Heart left ventricle (tissue), 16 donors: ENCODE results near the gene LSR. TPM values are rescaled to one million over a fixed set of nuclear protein-coding genes. Genes with fewer than 3 reads are reported as not detected.

Experiments used
- ATAC-seq, 4 donors: fragments of 200-7000 bp; cut with Tn5 transposase; one replicate each; pipeline ENCODE4 v1.9.1; 2020 to 2022; ENCODE audit warnings: moderate library complexity in 4 of 4, mild to moderate bottlenecking in 3 of 4, moderate number of reproducible peaks in 1 of 4
- DNase-seq, 5 donors: peaks; one replicate each; pipeline ENCODE4 v3.0.0-alpha.2; 2020
- H3K27ac ChIP-seq, 12 donors: fragments of 200-600 bp; sonication (generic) in 4 of 12; one replicate each; pipeline versions ENCODE4 v1.5.0 to v1.8.0; 2016 to 2022; ENCODE audit warnings: mild to moderate bottlenecking in 2 of 12
- H3K27me3 ChIP-seq, 9 donors: fragments of 200-600 bp; sonication (generic) in 2 of 9; one replicate each; pipeline versions ENCODE4 v1.5.1 to v1.8.0; 2016 to 2022; ENCODE audit warnings: mild to moderate bottlenecking in 3 of 9
- H3K36me3 ChIP-seq, 9 donors: fragments of 200-600 bp; sonication (generic) in 2 of 9; one replicate each; pipeline versions ENCODE4 v1.5.0 to v1.8.0; 2018 to 2022; ENCODE audit warnings: mild to moderate bottlenecking in 2 of 9
- H3K4me1 ChIP-seq, 12 donors: fragments of 200-600 bp; sonication (generic) in 4 of 12; one replicate each; pipeline versions ENCODE4 v1.5.0 to v1.8.0; 2016 to 2022; ENCODE audit warnings: mild to moderate bottlenecking in 3 of 12
- H3K4me3 ChIP-seq, 12 donors: fragments of 200-600 bp; sonication (generic) in 4 of 12; one replicate each; pipeline versions ENCODE4 v1.5.0 to v1.8.0; 2017 to 2022; ENCODE audit warnings: mild to moderate bottlenecking in 9 of 12, moderate library complexity in 4 of 12
- H3K9me3 ChIP-seq, 12 donors: fragments of 200-600 bp; sonication (generic) in 4 of 12; one replicate each; pipeline versions ENCODE4 v1.5.0 to v1.8.0; 2016 to 2022; ENCODE audit warnings: mild to moderate bottlenecking in 1 of 12
- CTCF ChIP-seq, 12 donors: fragments of 200-600 bp; sonication (generic) in 4 of 12; IDR thresholded peaks; one replicate each; pipeline versions ENCODE4 v1.5.0 to v1.8.0; 2018 to 2022; ENCODE audit warnings: antibody characterized with exemption in 12 of 12, mild to moderate bottlenecking in 5 of 12
- POLR2A ChIP-seq, 2 donors: fragments of 450-650 bp; IDR thresholded peaks; one replicate each; pipeline ENCODE4 v1.6.1; 2017; ENCODE audit warnings: antibody characterized with exemption in 2 of 2, mild to moderate bottlenecking in 2 of 2, moderate library complexity in 2 of 2
- WGBS, 4 donors: extraction: QIAGEN DNeasy Blood & Tissue Kit in 2 of 4; methylation state at CpG; one replicate each; pipeline versions ENCODE4 v1.1.5 to v1.1.7; 2013 to 2018; 5-methylcytosine and 5-hydroxymethylcytosine counted together
- intact Hi-C, 10 donors: fragments of 100-400 bp; cut with DNase I; formaldehyde crosslinking; loops; one replicate each; pipeline versions ENCODE4 v1.11.1 to v1.14.2; 2022
- polyA plus RNA-seq, 2 donors: library from polyadenylated mRNA; stranded (reverse); fragments of 200-250 nt; gene quantifications; one replicate each; pipeline ENCODE4 v1.2.3, GENCODE V29; 2013
- total RNA-seq, 9 donors: library from RNA; depleted of rRNA in 2 of 9; stranded (reverse); fragments of >200 nt in 2 of 9; fragmentation: NEBNext Ultra II Directional in 3 of 9; extraction: Animal tissue kit (Norgen Biotek cat#: 25700) in 3 of 9; gene quantifications; one replicate each; pipeline versions ENCODE4 v1.1.0 to v1.2.4, GENCODE V29; 2016 to 2023
- donor health status: ischemic (EF 13 %, LVEDD 7.1; RV severe dilation, severe dysfunction).
- donor health status: healthy with polysubstance abuse.
- donor health status: DM: no; HTN: yes; CAD: no.
- donor health status: DM: no; HTN: no; CAD: no.
- donor health status: ischemic (EF 25% LVEDD 6.9; RV normal size, moderate dysfunction).
- donor health status: ischemic (EF 25% LVEDD 5.7; RV mildly dilated, moderate dysfunction).
- donor health status: healthy.
- donor health status: DM: yes; HTN: yes; CAD: no.
- donor health status: ischemic (EF 35%, LVEDD 5.7; RV mildly dilated, moderate dysfunction).
- donor health status: nonischemic (EF 11% LVEDD 7.7; RV severe dilation, severe dysfunction).
- donor health status: DM: yes; HTN: yes; CAD: no.
- donor health status: PGD.
- donor health status: ischemic (EF 29% LVEDD 5.4; RV normal size, mild dysfunction).
- donor health status: nonischemic (EF 23%, LVEDD 6.1; RV moderate dilation, normal function).

LSR gene
- total and polyA plus RNA-seq, 11 donors: 2.8 to 10.5 (median 5.3) TPM

- WGBS, 4 donors: 76 to 78% (median 78%) methylated on average over 10 of the region's 10 CpGs
- peak in 1 of 5 donors; percentile 25 for DNase-seq
These were observed 59.1 kb downstream of the LSR start for GRCh38 chr19:35307931-35308330.

GRCh38 chr19:35308910-35309309 is 60.1 kb downstream of the LSR start:
- no peaks in the 10 kb centered on the region for H3K9me3 ChIP-seq

More at GRCh38 chr19:35307931-35308330, 59.1 kb downstream of the LSR start:
- intact Hi-C loops: no loop called here
- Histone ChIP-seq H3K4me3 (no peak overlapping the region), H3K36me3 (no peaks in the 10 kb centered on the region), H3K9me3 (no peaks in the 10 kb centered on the region), H3K4me1 (peaks cover 0 to 11% (median 0%) of the 10 kb centered on the region in 12 donors), H3K27me3 (peaks cover 0 to 5% (median 0%) of the 10 kb centered on the region in 9 donors), H3K27ac (no peak overlapping the region)
- no peak for ATAC-seq
- no peak for TF ChIP-seq CTCF (IDR thresholded peaks at IDR 0.05)
- TF ChIP-seq POLR2A (IDR thresholded peaks at IDR 0.05): no peak

GRCh38 chr19:35309481-35310279 is 60.9 kb downstream of the LSR start:
- WGBS, 4 donors: 63 to 77% (median 74%) methylated on average over 31 to 47 of the region's 47 CpGs
- Histone ChIP-seq H3K27ac (peak overlapping the region in 2 of 12 donors; percentile 4 to 17), H3K4me1 (peaks cover 0 to 11% (median 0%) of the 10 kb centered on the region in 12 donors), H3K27me3 (peaks cover 0 to 3% (median 0%) of the 10 kb centered on the region in 9 donors), H3K9me3 (no peaks in the 10 kb centered on the region), H3K4me3 (no peak overlapping the region), H3K36me3 (no peaks in the 10 kb centered on the region)
- intact Hi-C loops: no loop called here
- TF ChIP-seq POLR2A (IDR thresholded peaks at IDR 0.05) (no peak), CTCF (IDR thresholded peaks at IDR 0.05) (no peak)
- ATAC-seq (peak in 3 of 4 donors; percentile 33 to 76 (median 47)), DNase-seq (peak in 4 of 5 donors; percentile 23 to 60 (median 52))

More at GRCh38 chr19:35308910-35309309, 60.1 kb downstream of the LSR start:
- peak in 1 of 5 donors; percentile 8 for DNase-seq
- no peaks in the 10 kb centered on the region for H3K27me3 ChIP-seq
- TF ChIP-seq POLR2A (IDR thresholded peaks at IDR 0.05) (no peak), CTCF (IDR thresholded peaks at IDR 0.05) (no peak)
- H3K4me1 ChIP-seq: peaks cover 0 to 11% (median 0%) of the 10 kb centered on the region in 12 donors
- intact Hi-C loops: no loop called here
- 77 to 93% (median 87%) methylated on average over 7 of the region's 7 CpGs for WGBS, 4 donors
- H3K27ac ChIP-seq: peak overlapping the region in 1 of 12 donors; percentile 17
- H3K36me3 ChIP-seq: no peaks in the 10 kb centered on the region
- ATAC-seq: no peak
- no peak overlapping the region for H3K4me3 ChIP-seq

GRCh38 chr19:35310331-35310730 is 61.5 kb downstream of the LSR start:
- 90 to 94% (median 92%) methylated on average over 10 to 12 of the region's 12 CpGs for WGBS, 4 donors
- peak overlapping the region in 1 of 12 donors; percentile 17 for H3K27ac ChIP-seq
- peaks cover 0 to 3% (median 0%) of the 10 kb centered on the region in 9 donors for H3K27me3 ChIP-seq
- intact Hi-C loops: no loop called here
- no peaks in the 10 kb centered on the region for H3K36me3 ChIP-seq
- H3K4me3 ChIP-seq: no peak overlapping the region
- H3K9me3 ChIP-seq: no peaks in the 10 kb centered on the region
- ATAC-seq (no peak), DNase-seq (peak in 1 of 5 donors; percentile 29)
- H3K4me1 ChIP-seq: peaks cover 0 to 11% (median 0%) of the 10 kb centered on the region in 12 donors
- TF ChIP-seq CTCF (IDR thresholded peaks at IDR 0.05): no peak
- TF ChIP-seq POLR2A (IDR thresholded peaks at IDR 0.05): no peak
